GM03348 (cell line): Measurements from ENCODE around the gene CRBN.

Source experiments
- DNase-seq: peaks from one replicate; pipeline ENCODE4 v3.0.0; 2012; ENCODE audit warnings: low spot score

Gene CRBN

DNA sequence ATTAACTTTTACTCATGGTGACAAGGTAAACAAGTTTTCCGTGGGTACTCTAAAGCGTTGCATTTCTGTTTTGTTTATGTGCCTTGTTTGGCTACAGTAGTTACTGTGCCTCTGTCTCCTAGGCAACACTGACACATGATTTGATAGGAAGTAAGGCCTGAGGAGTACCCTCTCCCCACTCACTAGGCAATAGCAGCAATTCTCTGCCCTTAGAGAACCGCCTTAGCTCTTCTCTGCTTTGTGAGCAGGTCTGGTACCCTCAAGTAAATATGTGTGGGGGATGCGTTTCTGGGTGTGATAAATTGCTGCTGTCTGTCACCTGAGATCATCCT lies 69.2 kb downstream of the CRBN start, which contains the start of gene IL5RA:
IL5RA (minus strand) TSS at position 76 of the 332 bp plus-strand sequence. CDS start 5,390 bp downstream, outside the sequence.
- no peak for DNase-seq

DNA sequence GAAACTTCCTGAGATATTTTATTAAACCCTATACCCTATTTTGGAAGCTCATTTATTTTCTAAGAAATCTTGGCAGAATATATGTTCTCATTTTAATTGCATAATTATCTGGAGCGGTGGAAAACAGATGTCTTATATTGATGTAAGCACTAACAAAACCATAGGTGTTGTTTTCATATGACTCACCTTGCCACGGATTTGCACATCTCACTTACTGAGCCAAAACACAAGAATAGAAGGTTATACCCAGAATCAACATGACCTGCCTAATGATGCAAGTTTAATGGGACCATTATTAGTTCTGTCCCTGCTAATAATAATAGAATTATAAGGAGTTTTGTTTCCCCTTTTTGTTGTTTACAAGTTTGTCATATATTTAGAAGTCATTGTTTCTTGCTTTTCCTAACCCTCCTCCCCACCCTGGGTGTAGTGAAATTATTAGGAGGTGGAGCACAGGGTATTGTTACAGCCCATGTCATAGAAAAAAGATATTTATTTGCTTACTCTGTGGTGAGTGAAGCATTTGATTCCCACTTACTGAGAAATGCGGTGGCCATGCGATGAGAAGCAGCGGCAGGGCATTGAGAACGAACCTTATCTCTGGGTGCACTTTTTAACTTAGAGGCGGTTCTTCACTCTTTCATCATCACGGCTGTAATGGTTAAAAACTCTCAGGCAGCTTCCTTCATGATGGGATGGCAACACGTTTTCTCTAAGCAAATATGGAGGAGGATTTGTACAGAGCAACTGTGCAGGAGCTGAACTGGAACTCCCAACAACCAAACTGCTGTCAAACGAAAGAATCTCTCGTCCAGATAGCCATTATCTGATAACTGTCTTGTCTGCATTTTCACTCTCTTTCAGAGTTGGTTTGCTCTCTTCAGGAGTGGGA lies 69.8 kb downstream of the CRBN start:
- DNase-seq = no peak

DNA sequence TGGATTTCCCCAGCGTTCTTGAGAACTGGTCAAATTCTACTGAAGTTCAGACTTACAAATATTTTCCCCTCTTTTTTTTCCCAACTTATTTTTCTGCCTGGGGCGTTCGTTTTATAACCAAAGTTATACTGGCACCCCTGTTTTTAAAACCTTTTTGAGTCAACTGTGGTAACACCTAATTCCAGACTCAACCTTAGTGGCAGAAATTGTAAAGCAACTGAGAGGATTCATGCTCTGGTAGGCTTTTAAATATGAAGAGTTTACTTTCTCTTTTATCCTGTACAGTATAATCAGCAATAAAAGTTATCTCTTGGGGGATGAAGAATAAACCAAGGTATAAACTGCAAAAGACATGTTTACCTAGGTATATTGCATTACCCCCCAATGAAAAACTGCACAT lies 71.6 kb downstream of the CRBN start:
- no peak for DNase-seq

DNA sequence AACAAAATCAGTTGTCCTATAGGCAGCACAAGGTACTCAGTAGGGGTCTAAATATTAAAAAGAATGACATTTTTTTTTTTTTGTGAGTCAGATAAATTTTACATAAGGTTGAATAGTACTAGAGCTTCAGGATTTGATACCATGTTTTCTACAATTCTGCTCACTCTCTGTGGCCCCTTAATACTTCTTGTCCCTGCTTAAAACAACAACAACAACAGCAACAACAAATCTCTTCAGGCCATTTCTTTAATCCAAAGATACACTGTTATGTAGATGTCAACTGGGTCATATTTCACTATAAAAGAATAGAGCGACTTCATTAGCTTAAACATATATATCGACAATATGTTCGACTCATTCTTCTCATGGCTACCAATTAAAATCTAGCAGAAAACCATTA lies 72.3 kb downstream of the CRBN start:
- no peak for DNase-seq

DNA sequence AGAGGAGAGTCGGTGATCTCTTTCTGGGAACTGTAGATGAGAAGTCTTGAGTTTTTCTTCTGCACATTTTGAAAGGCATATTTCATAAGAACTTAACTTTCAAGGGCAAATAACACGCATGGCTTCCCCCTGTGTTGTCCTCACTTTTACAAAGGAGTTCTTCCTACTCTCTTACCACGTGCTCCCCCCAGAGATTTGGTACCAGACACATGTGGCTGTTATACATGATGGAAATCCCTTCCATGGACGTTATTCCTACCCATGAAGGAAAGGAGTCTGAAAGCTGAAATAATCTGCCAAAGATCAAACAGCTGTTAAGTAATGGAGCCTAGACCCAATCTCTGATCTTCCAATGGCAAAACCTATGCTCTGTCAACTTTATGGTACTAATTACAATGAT lies 73.7 kb downstream of the CRBN start:
- DNase-seq = no peak

DNA sequence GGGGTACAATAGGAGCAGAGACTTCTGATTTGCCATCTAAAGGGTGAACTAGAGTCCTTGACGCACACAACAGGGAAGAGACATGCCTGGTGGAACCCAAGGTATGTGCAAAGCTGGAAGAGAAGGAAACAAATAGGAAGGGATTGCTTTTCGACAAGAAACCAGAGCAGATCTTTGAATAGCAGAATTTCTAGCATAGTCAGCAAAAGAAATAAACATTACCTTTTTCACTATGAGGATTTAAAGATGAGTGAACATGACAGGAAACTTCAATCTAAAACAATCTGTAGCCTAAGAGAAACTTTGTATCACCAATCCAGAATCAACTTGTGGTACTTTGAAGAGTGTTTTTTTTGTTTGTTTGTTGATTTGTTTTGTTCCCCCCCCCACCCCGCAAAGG lies 74.2 kb downstream of the CRBN start:
- no peak for DNase-seq

DNA sequence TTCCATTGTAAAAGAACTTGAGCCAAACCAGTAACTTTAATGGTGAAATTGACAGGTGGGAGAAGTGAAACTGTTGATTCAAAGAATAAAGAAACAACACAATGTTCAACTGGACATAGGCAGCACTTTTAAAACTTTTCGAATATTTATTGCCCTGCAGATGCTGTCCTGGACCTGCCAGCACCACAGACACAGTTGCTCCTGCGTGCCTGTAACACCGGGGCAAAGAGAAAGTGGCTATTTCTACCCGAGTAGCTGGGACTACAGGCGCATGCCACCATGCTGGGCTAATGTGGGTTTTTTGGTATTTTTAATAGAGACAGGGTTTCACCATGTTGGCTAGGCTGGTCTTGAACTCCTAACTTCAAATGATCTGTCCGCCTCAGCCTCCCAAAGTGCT lies 76.7 kb downstream of the CRBN start:
- no peak for DNase-seq

DNA sequence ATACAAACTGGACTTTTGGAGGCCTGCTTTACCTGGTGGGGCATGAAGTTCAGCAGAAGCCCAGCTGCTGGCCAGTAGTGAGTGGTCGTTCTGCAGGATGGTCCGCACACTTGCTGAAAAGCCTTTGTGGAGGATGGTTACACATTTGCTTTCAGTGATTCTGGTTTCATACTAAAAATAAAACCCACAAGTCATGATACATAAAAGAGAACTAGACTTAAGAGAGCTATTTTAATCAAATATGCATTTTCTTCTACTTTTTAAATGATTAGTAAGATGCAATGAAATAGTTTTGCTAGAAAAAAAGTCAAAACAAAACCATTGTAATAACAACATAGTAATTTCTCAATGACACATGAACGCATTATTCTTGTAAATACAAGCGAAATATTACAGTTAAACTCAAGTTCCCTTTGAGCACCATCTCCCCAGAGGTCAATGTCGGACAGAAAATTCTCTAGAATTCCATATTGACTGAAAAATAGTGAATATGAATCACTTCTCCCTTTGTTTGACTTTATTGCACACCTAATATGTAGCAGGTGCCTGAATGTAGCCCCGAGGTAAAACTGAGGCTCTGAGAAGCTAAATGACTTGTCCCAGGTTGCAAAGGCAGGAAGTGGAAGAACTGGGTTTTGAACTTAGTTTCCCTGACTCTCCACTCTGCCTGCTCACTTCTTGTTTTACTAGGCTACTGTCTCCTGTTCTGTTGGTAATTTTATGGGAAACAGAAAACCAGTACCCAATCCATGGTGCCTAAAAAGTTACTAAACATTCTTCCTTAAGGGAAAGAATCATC lies 77.6 kb downstream of the CRBN start:
- DNase-seq = no peak
